C4-2B (cell line): ENCODE data around the gene CRELD1.
"Not testable (repeated sequence)": the region's sequence is repeated elsewhere in the genome, so short reads cannot be mapped to it uniquely, and the experiment has no call there.

Experiments
- ZFX ChIP-seq: fragments of 450-650 bp; IDR thresholded peaks from 2 replicates; pipeline ENCODE4 v1.6.1; 2017
- TF ChIP-seq, protein P1 (sequence below): fragments of 450-650 bp; conservative IDR thresholded peaks from 2 replicates; pipeline ENCODE4 v1.5.1; 2017; ENCODE audit warnings: mild to moderate bottlenecking

- TF ChIP-seq, protein P1, sequence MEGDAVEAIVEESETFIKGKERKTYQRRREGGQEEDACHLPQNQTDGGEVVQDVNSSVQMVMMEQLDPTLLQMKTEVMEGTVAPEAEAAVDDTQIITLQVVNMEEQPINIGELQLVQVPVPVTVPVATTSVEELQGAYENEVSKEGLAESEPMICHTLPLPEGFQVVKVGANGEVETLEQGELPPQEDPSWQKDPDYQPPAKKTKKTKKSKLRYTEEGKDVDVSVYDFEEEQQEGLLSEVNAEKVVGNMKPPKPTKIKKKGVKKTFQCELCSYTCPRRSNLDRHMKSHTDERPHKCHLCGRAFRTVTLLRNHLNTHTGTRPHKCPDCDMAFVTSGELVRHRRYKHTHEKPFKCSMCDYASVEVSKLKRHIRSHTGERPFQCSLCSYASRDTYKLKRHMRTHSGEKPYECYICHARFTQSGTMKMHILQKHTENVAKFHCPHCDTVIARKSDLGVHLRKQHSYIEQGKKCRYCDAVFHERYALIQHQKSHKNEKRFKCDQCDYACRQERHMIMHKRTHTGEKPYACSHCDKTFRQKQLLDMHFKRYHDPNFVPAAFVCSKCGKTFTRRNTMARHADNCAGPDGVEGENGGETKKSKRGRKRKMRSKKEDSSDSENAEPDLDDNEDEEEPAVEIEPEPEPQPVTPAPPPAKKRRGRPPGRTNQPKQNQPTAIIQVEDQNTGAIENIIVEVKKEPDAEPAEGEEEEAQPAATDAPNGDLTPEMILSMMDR: not testable (repeated sequence)
- not testable (repeated sequence) for TF ChIP-seq ZFX
Observed at GRCh38 chr3:9939906-9940305, 6.3 kb downstream of the CRELD1 start.
